NCI-H2196 treated with DMSO at 0.1 percent for 48 hours (cell line): ENCODE measurements around the gene THRAP3.

Experiments used
- DNase-seq: peaks from one replicate; lab custom pipeline; 2025; ENCODE audit not compliant: unreplicated experiment; lab: John Stamatoyannopoulos, UW

THRAP3 gene

DNA sequence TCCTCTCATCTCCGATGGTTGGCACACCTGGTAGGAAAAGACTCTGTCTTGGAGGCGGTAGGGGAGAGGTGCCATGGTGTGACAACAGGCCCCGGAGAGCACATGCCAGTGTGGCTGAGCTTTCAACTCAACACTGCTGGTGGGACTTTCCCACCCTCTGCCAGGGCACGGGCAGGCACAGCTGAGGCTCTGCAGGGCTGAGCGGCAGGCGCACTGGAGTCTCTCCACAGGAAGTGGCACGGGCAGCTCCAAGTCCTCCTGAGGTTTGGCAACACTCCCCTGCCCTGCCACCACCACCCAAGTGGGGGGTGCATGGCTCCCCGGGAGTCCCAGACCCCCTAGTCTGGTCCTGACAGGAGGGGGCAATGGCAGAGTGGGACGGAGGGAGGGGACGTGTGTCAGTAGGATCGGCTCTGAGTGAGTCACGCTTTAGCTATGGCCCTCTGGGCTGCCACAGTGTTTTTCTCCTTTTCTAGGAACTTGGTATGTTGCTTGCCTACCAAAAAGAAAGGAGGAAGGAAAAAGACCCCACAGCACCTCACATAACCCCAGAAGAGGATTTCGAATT lies 126.5 kb downstream of the THRAP3 start:
- no peak for DNase-seq

DNA sequence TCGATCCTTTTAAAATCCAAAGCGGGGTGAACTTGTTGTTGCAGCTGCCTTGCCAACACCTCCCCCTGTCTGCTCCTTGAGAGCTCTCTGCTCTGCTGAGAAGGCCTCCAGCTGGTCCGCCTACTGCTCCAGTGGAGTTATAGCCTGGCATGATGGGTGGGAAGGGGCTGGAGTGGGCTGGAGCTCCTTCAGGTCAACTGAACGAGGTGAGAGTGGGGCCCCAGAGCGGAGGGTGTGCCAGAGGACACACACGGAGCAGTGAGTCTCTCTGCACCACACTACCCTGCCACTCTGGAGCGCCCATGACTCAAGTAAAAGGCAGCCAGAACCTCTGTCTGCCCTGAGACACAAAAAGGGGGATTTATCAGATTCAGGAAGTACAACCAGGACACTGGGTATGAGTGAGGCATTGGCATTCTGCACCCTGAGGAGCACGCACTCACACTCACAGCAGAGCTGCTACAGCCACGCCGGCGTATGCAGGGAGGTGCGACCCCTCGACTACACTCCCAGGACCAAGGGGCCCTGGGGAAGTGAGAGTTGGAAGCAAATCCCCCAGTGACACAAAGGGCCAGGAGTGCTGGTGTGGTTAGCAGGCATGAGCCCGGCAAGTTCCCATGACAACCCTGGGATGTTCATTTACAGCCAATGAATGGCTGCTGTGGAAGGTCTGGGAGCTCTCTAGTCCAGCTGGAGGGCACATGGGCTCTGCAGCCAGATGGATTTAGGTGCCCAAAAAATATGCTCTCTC lies 127.2 kb downstream of the THRAP3 start:
- no peak for DNase-seq

DNA sequence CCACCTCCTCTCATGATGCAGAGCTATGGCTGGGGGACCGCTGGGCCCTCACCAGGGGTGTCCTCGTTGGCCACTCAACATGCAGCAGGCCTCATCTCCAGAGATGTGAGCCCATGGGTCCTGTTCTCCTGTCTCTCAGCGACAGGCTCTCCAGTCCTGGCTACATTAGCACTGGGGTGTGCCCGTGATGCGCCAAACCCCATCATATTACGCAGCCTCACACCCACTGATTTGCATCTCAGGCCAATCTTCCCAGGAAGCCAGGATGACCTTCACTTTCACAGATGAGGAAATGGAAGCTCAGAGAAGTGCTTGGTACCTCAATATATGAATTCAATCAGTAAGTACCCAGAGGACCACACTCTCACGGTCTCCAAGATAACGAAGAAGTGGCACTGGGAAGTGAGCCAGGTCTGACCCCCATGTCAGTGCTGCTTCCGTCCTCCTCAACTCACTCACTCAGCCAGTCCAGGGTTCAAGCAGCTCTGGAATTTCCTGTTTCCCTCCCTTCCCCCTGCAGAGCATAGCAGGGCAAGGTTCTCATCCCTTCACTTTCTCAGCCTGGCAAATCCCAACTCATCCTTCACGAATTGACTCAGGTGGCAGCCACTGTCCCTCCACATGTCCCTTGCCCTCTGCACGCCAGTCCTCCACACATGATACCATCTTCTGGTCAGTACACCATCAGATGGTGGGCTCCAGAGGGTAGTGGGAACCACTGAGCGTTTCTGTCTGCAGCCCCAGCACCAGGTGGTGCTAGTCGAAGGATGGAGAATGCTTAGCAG lies 128.1 kb downstream of the THRAP3 start:
- DNase-seq: no peak

DNA sequence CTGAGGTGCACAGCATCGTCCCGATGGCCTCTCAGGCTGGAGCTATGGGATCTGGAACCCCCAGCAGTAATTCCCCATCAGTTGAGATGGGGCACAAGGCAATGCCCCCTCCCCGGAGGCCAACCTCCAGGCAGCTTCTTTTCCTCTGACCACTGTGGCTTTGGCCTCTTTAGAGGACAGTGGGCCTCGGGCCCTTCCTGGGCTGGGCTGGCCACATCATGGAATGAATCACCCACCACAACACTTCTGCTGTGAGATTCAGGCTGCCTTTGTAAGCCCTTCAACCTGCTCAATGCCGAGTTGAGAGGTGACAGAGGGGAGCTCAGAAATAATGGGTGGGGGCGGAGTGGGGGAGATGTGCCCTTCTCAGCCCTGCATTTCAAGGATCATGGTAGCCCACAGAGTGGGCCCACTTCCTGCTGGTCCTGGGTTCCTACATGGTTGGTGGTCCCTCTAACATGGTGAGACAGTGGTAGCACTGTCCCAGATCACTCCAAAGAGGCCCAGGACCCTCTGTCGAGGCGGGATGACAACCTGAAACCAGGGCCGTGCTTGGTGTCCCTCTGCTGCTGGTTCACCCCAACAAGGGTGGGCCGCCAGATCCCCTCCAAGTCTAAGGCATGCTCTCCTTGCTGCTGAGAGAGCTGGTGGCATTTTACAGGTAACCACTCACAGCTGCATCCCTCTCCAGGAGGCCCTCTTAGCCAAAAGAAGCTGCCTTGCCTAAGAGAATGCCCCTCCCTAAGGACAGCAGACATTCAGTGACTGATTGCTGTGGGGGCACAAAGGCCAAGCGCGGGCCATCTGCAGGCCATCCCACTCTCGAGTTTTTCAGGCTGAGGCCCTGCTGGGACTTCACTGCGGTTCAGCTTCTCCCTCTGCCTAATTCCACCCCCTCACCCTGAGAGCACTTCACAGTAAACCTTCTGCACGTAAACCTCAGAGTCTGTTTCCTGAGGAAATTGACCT lies 129.0 kb downstream of the THRAP3 start:
- no peak for DNase-seq

DNA sequence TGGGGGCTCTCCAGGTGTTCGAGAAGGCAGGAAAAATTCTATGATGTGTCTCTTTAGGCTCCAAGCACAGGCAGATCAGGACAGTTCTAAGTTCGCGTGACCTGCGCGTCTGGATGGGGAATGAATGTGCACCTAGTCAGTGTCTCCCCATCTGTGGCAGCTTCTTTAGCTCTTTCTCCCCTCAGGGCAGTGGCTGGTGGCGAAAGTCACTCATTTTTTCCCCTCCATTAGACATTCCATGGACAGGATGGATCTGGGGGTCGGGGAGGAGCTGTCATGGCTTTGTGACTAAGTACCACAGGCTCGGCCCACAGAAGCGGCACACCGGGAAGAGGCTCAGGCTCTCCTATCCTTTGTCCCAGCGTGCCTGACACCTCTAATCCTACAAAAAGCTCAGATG lies 130.2 kb downstream of the THRAP3 start:
- DNase-seq: no peak
